ENCODE results near the gene SLC44A1.

GRCh38 chr9:105331160-105331559, 86.7 kb downstream of the SLC44A1 start:
- TF ChIP-seq CTCF (IDR thresholded peaks at IDR 0.05; ENCODE audit: low read depth, low read length) = no peak
- TF ChIP-seq POLR2A (IDR thresholded peaks at IDR 0.05; ENCODE audit: extremely low read depth, insufficient read length) = no peak

All from NB4 (cell line).